ENCODE data around the gene HOMER2. TPM values are rescaled to one million over a fixed set of nuclear protein-coding genes. Genes with fewer than 3 reads are reported as not detected.

Gene HOMER2
- total and polyA plus RNA-seq, 2 of the 13 experiments (the other 11 are each of a cell fraction or from before 2014, with no cell fraction given), result 12.9 to 14.1 TPM

- TF ChIP-seq ZHX2 (IDR thresholded peaks at IDR 0.05; ENCODE audit: low read depth) (no peak), ZHX2 (CRISPR knock-in tag; IDR thresholded peaks at IDR 0.05; ENCODE audit: borderline replicate concordance) (no peak), ZNF224 (CRISPR knock-in tag; IDR thresholded peaks at IDR 0.05) (peak; percentile 97), KLF11 (CRISPR knock-in tag; IDR thresholded peaks at IDR 0.05) (peak; percentile 90), RAD51 (IDR thresholded peaks at IDR 0.05; ENCODE audit: borderline replicate concordance) (no peak), NR2F2 (IDR thresholded peaks at IDR 0.05; ENCODE audit: borderline replicate concordance, low read depth) (no peak), CHCHD3 (CRISPR knock-in tag; IDR thresholded peaks at IDR 0.05) (no peak), ZFP36L2 (CRISPR knock-in tag; IDR thresholded peaks at IDR 0.05) (no peak), ZNF142 (CRISPR knock-in tag; IDR thresholded peaks at IDR 0.05) (peak; percentile 59; the same call in 1 of the 2 replicates), ZNF468 (CRISPR knock-in tag; IDR thresholded peaks at IDR 0.05) (0 out of 2 replicates have a peak, but pooled peaks have one; percentile 28), ZSCAN25 (CRISPR knock-in tag; IDR thresholded peaks at IDR 0.05) (no peak; the same call in 1 of the 2 replicates), CERS6 (CRISPR knock-in tag; IDR thresholded peaks at IDR 0.05) (no peak), DRAP1 (CRISPR knock-in tag; IDR thresholded peaks at IDR 0.05) (peak; percentile 83), ZNF562 (CRISPR knock-in tag; IDR thresholded peaks at IDR 0.05; ENCODE audit: borderline replicate concordance) (peak; percentile 86; the same call in 1 of the 2 replicates)
Observed at GRCh38 chr15:82985688-82986441, 33.3 kb upstream of the HOMER2 start, which contains the start of gene RAMAC (continued).
